Hindlimb muscle (tissue), 1 donor: ENCODE measurements around the gene NOS2. TPM values are rescaled to one million over a fixed set of nuclear protein-coding genes. Genes with fewer than 3 reads are reported as not detected.

Experiments used
- DNase-seq: peaks from one replicate; pipeline ENCODE4 v3.0.0-alpha.2; 2013
- polyA plus RNA-seq: library from polyadenylated mRNA; unstranded; fragments of 120-200 nt; gene quantifications from one replicate; pipeline ENCODE4 v1.2.1, GENCODE V29; 2013; ENCODE audit not compliant: insufficient read length

The NOS2 gene
- polyA plus RNA-seq, 1 donor: 2.1 TPM

GRCh38 chr17:27818401-27819105 lies 18.2 kb upstream of the NOS2 start:
- peak; percentile 84 for DNase-seq

- no peak for DNase-seq
Measured at GRCh38 chr17:27817731-27818130, 17.4 kb upstream of the NOS2 start.

DNA sequence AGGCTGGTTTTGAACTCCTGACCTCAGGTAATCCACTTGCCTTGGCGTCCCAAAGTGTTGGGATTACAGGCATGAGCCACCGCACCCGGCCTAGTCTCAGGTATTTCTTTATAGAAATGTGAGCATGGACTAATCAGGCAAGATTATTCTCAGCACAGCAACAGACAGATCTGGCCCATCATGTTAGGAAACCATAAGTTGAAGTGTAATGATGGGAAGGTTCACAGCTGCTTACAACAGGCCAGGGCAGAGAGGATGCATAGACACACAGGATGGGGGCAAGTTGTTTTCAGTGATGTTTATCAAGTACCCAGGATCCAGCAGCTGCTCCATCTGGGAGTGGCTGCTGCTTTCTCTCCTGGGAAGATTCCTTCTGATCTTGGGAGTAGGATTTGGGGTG lies 16.6 kb upstream of the NOS2 start:
- DNase-seq: no peak

- DNase-seq: no peak
Measured at GRCh38 chr17:27811961-27812360, 11.6 kb upstream of the NOS2 start.

DNA sequence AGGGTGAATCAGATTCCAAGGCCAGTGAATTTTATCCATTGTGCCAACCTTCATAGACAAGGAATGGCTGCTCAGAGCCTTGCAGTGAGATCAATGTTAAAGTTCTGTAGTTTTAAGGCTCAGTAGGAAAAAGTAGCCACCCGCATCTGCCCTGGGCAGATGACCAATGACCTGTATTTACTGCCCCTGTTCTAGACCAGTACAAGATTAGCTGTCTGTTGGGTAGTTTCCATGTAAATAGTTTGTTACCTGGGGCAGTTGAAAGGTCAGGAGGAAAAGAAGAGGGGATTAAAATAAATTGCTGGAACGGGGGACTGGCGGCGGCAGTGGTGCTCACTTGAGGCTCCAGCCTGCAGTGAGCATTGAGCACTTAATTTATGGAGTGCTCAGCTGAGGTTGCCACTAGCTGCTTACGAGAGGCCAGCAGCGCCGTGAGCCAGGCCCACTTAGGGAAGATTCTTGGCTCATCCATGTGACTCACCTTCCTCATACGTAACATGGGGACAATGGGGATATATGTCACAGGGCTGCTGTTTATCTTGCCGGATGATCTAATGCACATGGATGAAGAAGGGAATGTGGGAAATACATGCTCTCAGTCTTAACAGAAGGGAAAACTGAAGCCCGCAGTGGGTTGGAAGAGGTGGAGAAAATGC lies 10.7 kb upstream of the NOS2 start:
- DNase-seq: no peak

DNA sequence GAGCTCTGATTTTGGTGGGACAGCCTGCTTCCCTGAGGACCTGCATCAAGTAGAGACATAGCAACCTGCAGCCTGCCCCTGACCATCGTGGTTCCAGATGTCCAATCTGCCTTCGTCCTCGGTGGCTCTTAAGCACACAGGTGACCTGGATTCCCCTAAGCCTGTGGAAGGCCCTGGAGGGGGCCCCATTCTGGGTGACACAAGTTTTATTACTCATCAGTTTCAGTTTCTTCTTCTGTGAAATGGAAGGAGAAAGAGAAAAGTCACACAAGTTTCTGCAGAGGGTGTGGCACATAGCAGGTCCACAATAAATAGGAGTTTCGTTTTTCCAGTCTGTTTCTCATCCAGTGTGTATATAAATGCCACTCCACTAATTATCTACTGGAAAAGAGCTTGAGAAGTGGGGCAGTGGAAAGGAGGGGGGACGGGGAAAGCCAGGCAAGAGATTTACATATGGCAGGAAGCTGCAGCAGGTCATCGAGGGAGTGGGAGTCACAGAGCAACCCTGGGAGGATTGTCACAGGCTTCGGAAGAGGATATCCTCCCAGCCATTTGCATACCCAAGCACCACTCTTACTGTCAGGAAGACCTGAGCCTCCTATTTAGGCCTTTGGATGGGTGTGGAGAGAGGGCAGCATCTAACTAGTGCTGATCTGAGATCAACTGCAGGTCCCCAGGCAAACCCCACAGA lies 10.0 kb upstream of the NOS2 start:
- DNase-seq: no peak

GRCh38 chr17:27809555-27809954 lies 9.2 kb upstream of the NOS2 start:
- no peak for DNase-seq

- DNase-seq: no peak
Measured at GRCh38 chr17:27808628-27809027, 8.3 kb upstream of the NOS2 start.

DNA sequence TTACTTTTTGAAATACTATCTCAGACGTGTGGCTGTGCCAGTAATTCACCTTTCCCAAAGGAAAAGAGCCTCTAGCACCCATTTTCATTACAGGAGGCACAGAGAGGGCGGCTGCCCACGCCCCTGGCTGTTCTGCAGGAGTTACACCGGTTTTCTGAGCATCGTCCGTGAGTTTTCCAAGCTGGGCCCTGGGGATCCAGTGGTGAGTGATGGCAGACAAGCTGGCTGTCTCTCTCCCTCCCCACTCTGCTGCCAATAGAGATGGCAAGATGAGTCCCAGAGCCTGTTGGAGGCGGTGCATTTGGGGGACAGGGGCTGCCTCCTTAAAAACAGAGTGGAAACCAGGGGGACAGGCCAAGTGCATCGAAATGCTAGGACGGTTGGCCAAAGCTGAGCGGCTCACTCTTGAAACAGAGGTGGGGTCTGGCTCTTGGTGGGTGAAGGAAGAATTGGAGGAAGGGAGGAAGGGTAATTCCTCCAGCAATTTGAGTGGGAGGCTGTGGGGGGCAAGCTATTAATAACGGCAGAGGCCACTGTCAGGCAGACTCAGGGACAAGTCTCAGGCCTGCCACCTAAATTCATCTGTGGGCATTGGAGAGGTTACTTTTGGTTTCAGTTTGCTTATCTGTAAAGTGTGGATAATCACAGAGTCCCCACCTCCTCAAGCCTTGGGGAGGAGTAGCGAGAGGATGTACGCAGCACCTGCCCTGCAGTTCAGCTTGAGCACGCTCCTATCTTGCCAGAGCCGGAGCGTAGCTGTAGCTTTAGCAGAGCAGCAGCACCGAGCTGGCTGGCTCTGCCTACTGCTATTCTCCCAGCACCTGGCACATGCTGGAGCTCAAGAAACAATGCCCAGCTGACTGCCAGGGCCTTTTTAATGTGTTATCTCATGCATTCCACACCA lies 7.5 kb upstream of the NOS2 start:
- no peak for DNase-seq

- DNase-seq: peak; percentile 86
Measured at GRCh38 chr17:27805520-27806146, 5.3 kb upstream of the NOS2 start.

DNA sequence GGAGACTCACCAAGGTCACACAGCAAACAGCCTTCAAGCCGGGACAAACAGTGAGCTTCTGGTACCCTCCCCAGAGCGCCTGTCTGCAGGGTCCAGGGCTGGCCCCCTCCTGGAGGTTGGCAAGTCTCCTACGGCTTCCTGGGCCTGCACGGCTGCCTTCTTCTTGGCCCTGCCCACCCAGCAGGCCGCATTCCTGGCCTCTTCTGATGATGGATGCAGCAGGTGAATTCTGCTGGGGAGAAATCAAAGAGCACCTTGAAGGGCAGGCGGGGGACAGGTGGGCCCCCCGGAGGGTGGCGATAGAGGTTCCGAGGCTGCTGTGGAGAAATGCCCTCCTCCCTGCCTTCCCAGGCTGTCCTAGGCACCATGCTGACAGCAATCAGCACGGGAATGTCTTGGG lies 3.8 kb upstream of the NOS2 start:
- DNase-seq: no peak

GRCh38 chr17:27802962-27803680 lies 2.8 kb upstream of the NOS2 start:
- DNase-seq: no peak

- DNase-seq: no peak
Measured at GRCh38 chr17:27802033-27802432, 1.7 kb upstream of the NOS2 start.

DNA sequence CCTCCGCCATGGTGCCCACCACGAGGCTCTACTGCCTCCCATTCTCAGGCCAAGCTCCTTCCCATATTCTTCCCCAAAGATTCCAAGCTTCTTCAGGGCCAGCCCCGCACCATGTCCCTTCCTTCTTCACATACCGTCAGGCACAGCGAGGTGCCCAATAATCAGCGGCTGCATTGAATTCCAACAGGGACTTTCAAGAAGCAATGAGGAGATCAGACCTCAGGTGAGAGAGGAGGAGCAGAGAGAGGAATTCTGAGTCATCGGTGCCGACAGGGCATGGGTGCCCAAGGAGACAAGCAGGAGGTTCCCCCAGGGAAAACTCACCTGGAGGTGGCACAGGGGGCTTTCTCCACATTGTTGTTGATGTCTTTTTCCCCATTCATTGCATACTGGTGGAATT lies 2.0 kb downstream of the NOS2 start:
- DNase-seq: no peak

DNA sequence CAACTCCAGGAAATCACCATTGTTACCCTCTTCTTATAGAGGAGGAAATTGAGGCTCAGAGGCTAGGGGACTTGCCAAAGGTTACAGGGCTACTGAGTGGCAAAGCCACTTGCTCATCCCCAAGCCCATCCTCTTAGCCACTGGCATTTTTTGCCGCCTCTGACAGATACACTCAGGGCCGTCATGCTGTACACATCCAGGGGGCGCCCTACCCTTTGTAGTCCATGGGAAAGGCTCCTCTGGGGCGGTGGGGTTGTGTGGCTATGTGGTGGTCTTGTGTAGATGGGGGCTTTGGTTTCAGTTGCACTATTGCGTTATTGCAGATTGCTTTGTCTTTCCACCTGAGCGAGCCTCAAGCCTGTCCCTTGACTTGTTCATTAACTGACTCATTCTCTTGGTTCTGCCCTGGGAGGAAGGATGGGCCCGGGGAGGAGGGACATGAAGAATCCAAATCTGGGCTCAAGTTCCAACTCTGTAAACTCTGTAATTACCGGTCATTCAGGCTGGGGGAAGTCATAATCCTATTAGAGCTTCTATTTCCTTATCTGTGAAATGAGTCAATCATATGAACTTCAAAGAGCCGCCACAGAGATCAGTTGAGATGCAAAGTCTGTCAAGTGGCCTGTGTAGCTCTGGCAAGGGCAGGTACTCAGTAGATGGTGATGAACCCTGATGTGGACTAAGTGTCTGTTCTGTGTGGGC lies 2.8 kb downstream of the NOS2 start:
- DNase-seq: no peak

- no peak for DNase-seq
Measured at GRCh38 chr17:27793906-27794569, 6.3 kb downstream of the NOS2 start.

GRCh38 chr17:27793168-27793905 lies 7.0 kb downstream of the NOS2 start:
- peak; percentile 47 for DNase-seq

DNA sequence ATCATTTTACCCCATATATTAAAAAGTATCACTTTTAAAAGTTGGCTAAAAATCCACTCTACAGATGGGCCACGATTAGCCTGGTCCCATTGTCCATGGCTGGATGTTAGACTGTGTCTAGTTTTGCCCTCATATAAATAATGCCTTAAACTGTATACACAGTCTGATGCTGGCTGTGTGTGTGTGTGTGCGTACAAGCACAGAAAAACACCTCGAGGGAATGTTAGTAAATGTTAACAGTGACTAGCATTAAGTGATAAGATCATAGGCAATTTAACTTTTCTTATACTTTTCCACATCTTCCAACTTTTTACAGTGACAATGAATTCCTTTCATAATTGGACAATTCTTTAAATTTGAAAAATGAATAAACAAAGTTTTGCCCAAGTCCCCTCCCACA lies 8.2 kb downstream of the NOS2 start:
- DNase-seq: no peak

DNA sequence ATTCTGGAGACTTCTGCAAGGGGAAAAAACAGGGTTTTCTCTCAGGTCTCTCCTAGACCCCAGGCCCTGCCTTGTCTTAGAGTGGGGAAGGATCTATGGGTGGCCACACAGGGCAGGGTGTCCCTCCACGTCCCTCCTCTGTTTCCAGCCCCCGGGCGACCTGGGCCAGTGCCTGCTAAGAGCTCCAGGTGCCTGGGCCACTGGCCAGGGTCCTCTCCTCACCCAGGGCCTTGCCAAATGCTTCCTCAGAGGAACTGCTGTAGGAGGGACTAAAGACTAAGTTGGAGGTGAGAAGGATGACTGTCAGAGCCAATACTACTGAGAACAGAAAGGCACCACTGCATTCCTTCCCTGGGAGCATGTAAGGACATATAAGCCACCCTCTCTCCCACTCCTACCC lies 11.4 kb downstream of the NOS2 start:
- no peak for DNase-seq
